Activated naive CD4-positive, alpha-beta T cell treated with anti-CD3 and anti-CD28 coated beads, Interleukin-2, amount 50 U/mL, for 16 hours (primary cell): ENCODE measurements around the gene DAPK3.
"Not testable (repeated sequence)": the region's sequence is repeated elsewhere in the genome, so short reads cannot be mapped to it uniquely, and the experiment has no call there.

ENCODE experiments used
- DNase-seq: peaks from one replicate; pipeline ENCODE4 v3.0.0-alpha.2; 2020

The DAPK3 gene

DNA sequence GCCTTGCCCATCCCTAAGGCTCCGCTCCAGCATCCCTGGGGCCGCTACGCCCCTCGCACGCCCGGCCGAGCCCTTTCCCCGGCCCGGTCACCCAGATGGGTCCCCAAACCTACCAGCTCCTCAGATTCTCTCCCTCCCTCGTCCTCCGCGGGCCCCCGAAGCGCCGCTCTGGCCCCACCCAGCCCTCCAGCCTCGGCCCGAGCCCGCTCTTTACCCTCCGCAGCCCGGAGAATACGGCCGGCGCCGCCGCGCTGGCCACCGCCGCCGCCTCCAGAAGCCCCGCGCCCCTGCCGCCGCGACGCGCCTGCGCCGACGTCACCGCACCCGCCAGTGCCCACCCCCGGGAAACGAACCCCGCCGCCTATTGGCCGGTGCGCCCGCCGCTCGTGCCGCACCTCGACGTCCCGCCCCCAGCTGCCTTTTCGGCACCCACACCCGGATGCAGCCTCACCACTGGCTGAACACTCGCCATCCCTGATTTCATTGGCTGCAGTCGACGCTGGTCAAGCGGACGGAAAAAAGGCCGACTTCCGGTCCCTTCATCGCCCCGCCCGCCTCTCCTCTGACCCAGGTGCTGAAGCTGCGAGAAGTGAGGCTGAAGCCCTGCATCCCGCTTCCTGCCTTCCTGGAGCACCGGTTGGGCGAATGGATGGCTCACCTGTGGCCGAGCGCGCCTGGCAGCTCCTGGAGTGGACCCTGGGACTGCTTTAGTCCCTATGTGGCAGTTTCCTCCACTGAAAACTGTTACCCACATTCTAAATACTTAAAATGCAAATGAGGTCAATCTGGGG, at the start of gene DAPK3:
Gene DAPK3 (minus strand): TSS at position 292 of the 791 bp plus-strand sequence. CDS start 1,364 bp downstream, outside the sequence.
- DNase-seq, result peak; percentile 92

DNA sequence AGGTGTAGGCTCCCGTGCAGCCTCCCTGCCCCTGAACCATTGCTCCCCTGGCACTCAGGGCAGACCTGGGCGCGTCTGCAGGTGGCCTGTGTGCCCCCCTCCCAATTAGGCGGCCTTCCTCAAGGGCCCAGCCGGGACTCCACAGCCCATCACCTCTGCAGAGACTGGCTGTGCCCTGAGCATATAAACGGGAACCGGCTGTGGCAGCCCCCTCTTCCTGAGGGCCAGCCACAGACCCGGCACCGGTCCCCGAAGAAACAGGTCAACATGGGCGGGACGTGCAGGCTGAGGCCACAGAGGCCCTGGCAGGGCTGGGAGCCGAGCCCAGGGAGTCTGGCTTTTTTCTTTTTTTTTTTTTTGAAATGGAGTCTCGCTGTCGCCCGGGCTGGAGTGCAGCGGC, 48.7 kb upstream of the DAPK3 start:
- DNase-seq, result no peak

DNA sequence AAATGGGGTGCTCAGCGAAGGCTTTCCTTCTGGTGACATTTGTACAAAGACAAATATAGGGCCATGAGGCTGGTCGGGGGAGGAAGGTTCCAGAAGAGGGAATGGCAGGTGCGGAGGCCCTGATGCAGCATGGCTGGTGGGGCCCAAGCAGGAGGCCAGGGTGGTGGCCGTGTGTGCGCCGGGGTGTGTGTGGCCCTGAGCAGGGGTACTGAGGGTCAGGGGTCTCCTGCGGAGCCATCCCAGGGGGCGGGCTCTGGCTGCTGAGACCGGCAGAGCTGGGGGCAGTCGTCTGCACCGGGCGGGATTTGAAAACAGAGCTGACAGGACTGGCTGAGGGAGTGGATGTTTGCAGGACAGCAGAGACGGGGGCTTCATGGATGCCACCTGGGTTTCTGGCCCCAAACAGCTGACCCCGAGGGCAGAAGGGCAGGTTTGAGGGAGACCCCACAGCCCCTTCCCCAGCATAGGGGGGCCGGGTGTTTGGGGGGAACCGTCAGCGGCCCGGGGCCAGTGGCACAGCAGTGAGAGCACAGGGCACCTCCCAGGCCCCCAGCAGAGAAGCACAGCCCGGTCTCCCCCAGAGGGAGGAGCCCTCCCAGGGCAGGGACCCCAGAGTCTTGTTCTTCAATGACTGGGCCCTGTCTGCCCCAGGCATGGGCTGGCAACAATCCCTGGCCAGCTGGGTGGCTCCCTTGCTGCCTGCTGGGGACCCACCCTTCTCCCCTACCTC, 48.0 kb upstream of the DAPK3 start:
- DNase-seq, result no peak

DNA sequence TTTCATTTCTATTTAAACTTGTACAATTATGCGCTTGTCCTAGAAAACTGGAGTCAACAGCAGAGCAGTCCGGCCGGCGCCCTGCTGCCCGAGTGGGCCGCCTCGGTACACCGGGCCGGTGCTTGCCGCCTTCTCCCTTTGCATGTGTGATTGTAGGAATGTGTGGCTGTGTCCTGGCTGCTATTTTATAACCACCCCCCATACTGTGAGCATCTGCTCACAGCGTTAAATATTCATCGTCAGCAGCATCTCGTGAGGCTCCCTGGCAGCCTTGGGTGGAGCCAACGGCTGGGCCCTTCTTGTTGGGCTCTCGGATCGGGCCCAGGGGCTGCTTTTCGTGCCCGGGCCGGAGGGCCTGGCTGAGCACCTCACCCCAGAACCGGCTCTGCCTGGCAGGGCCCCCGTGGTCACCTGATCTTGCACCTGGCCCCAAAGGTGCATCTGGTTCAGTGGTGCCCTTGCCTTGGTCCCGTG, 47.3 kb upstream of the DAPK3 start:
- no peak for DNase-seq

DNA sequence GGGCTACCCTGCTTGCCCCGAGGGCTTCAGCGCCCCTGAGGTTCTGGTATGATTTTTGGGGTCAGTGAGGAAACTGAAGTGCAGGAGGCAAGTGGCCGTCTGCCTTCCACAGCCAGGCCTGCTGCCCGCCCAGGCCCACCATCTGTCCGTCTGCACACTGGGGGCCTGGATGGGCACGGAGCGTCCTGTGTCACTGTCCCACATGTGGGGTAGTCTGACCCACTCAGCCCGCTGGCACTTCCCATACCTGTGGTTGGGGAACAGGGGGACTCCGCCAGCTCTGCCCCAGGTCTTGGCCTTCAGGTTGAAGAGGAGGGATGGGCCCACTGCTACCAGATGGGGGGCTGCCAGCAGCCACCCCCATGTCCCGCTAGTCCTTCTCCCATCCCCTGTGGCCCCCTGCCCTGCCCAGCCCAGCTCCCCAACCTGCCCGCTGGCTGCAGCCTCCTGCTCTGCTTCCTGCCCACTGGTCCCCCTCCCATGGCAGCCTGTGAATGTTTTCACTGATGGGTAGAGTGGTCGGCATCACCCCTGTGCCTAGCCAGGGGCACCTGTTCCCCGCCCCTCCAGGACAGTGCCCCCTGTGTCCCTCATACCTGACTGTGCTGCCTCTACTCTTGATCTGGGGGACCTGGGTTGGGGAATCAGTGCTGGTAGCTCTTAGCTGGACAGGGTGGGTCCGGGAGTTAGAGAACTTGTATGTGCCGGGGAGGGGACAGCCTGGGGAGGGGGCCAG, 46.2 kb upstream of the DAPK3 start:
- no peak for DNase-seq

DNA sequence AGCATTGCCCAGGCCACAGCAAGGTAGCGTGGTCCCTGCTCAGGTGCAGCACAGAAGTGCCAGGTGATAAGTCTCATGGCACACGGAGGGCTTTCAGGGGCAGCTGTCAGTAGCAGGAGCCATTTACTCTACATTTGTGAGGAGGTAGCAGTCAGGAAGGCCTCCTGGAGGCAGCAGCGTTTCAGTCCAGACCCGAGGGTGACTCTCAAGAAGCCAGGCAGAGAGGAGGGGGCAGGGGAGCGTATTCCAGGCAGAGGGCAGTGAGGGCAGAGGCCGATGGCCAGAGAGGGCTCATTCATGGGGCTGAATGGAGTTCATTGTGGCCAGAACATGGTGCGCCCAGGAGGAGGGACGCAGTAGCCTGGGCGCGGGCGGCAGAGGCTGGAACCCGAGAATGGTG, 45.6 kb upstream of the DAPK3 start:
- no peak for DNase-seq

DNA sequence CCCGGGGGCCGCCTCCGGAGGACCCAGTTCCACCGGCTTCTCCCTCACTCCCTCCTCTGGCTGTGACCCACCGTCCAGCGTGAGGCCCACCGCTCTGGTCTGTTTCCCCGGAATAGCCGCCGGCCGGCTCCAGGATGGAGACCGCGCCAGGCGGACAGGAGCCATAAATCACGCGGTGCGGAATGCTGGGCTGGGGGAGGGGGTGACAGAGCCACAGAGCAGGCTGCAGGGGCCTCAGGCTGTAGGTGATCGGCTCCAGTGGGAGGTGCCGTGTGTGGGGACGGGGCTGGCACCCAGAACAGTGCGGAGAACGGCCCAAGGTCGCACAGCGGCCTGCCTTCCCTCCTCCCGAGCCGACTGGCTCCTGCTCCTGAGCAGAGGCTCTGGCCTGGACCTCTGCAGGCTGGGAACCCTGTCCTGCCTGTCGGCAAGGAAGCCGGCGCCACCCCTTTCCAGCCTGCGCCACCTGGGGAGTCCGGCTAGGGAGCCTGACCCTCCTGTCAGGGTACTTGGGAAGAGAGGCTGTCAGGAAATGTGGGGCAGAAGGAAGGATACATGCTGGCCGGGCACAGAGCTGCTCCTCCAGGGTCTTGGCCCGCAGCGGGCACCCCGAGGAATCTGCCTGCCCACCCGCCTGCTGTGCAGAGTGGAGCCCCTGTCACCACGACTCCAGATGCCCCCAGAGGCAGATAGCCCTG, 45.0 kb upstream of the DAPK3 start:
- DNase-seq, result no peak

DNA sequence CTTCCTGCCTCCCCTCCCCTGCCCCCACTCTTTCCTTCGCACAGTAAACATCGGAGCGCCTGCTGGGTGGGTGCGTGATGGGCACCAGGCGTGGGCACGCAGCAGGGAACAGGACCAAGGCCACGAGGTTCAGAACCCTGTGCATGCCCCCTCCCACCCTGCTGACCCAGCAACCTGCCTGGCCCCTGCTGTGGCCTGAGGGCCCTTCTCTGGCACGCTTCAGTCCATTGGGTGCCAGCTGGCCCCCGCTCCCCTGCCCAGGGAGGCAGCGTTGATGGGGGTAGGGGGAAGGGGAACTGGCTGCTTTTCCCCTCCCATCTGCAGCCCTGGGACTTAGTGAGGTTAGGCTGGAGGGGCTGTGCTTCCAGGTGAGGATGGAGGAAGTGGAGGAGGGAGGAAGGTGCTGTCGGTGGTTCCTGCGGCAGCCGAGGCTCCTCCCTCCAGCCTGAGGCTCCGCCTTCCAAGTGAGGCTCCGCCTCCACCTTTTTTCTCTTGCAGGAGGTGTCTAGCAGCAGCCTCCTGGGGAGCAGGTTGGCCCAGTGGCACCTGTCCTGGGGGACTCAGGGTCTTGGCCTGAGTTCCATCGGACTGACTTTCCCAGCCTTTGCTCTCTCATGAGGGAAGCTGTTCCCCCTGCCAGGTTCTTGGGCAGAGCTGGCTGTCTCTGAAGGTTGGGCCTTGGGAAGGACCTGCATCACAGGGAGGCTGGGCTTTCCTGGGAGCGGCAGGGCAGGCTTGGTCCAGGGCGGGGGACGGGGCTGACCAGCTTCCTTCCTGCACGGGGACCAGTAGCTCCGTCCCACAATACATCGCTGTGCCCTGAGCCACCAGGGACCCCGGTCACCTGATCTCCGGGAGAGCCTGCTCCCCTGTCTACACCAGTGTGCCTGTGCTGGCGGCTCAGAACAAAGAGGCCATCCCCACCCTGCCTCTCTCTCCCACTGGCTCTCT, 43.9 kb upstream of the DAPK3 start:
- DNase-seq, result peak; percentile 45

DNA sequence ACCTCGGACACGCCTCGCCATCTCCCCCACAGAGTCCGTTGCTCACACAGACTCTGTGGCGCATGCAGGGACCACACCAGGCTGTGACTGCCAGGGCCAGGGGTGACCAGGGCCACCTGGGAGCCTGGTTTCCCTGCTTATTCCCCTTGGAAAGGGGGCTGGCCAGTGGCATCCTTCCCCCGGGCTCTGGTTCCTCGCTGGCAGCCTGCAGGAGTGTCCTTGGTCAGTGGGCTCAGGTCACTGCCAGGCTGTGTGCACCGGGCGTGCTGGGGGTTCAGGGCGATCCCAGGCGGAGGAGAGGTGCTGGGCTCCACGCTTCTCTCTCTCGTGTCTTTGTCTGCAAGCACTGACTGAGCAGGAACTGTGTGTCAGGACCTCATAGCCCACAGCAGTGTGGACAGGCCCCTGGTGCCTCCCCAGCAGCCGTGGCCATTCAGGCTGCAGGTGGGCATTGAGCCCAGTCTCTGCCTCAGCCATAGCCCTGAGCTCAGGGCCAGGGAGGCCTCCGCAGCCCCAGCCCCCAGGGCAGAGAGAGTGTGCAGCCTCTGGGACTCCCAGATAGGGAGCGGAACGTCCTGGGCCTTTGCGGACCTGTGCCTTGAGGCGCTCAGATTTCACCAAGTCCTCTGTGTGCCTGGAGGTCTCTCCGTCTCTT, 43.1 kb upstream of the DAPK3 start:
- DNase-seq, result no peak

DNA sequence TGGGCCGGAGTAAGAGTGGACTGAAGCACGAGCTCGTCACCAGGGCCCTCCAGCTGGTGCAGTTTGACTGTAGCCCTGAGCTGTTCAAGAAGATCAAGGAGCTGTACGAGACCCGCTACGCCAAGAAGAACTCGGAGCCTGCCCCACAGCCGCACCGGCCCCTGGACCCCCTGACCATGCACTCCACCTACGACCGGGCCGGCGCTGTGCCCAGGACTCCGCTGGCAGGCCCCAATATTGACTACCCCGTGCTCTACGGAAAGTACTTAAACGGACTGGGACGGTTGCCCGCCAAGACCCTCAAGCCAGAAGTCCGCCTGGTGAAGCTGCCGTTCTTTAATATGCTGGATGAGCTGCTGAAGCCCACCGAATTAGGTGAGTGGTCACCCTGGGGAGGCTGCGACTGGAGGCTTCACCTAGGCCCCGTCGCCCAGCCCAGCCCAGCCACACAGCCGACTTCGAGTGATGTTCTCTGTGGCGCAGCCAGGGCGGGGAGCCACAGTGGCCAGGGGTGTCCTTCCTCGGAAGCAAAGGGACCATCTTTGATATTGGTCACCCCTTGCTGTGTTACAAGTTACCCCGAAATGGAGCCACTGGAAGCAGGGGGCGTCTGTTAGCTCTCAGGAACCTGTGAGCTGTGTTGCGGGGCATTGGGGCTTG, 42.2 kb upstream of the DAPK3 start:
- DNase-seq, result no peak

DNA sequence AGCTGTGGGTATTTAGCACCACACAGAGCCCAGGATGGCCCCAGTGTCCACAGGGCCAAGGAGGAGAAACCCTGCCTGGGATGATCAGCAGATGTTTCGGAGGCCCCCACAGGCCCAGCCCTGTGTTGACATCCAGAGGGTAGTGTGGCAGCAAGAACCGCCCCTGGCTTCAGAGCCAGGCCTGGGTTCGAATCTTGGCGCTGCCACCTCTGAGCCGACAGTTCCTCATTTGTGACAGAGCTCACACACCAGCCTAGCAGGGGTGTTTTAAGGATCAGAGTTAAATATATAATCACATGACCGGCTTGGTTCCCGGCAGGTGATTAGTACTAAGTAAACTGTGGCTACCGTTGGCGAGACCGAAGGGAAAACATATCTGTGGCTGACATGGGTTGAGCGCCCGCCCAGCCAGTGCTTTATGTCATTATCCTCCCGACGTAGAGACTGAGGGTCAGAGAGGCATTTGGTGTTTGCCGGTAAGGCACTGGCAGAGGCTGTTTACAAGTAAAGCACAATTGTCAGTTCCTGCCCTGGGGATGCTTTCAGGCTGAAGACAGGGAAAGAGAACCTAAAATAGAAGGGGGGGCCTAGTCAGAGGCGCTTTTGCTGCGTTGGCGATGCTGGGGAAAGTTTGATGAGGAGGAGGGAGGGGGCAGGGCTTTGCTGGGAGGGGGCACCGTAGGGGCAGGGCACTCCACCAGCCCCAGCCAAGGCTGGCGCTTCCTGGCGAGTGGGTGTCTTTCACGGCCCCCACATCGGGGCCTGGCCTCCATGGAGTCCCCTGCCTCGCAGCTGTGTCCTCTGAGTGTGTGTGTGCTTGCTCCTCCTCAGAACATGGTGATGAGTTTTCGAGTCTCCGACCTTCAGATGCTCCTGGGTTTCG, 41.4 kb upstream of the DAPK3 start:
- DNase-seq, result no peak

DNA sequence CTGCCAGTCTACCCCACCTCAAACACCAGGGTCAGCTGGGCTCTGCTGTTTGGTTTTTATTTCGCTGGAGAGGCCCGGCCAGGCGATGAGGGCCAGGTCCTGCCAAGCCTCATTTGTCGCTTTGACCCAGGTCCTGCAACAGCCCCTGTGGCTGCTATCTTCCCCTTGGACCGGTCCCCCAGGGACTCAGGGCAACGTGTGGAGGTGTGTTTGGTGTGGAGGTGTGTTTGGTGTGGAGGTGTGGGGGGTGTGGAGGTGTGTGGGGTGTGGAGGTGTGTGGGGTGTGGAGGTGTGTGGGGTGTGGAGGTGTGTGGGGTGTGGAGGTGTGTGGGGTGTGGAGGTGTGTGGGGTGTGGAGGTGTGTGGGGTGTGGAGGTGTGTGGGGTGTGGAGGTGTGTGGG, 40.5 kb upstream of the DAPK3 start:
- DNase-seq, result not testable (repeated sequence)

DNA sequence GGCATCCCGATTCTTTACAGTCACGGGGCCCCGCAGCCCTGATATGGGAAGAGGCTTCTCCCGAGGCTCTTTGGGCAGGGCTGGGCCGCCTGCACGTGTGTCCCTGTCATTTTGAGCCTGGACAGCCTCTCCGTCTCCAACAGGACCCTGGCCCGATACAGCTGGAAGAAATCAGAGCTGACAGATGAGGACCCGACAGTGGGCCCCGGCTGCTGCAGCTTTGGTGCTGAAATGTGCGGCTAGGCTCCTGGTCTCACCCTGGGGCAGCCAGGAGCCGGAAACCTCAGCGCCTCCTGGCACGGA, 39.9 kb upstream of the DAPK3 start:
- no peak for DNase-seq

DNA sequence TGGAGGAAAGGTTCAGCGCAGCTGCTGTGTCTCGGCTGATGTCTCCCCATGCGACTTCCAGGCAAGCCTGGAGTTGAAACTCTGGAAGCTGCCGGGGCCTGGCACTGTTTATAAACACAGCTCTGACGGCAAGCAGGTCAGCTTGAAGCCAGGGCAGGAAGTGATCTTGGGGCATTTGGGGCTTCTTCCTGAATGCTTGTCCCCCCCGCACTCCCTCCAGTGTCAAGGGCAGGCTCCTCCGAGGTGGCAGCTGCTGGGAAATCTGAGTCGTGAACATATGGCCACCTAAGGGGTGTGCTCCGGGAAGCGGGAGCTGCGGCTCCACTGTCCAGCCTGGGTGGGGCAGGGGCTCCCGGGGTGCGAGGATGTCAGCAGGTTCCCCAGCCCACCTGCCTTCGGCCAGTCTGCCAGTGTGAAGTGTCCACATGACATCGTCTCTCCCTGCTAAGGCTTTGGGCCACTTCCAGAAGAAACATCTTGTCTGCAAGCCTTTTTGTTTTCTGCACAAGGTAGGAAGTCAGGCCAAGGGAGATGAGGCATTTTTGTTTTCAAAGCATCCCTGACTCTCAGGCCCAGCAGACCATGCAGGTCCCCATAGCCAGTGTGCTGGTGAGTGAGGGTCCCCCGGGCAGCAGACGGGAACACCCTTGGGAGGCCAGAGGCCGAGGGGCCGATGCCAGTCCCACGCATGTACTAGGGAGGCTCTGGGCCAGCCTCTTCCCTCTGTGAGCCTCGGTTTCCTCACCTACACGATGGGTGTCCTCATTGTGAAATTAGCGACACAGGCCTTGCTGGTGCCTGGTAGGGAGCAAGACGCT, 39.3 kb upstream of the DAPK3 start:
- no peak for DNase-seq

DNA sequence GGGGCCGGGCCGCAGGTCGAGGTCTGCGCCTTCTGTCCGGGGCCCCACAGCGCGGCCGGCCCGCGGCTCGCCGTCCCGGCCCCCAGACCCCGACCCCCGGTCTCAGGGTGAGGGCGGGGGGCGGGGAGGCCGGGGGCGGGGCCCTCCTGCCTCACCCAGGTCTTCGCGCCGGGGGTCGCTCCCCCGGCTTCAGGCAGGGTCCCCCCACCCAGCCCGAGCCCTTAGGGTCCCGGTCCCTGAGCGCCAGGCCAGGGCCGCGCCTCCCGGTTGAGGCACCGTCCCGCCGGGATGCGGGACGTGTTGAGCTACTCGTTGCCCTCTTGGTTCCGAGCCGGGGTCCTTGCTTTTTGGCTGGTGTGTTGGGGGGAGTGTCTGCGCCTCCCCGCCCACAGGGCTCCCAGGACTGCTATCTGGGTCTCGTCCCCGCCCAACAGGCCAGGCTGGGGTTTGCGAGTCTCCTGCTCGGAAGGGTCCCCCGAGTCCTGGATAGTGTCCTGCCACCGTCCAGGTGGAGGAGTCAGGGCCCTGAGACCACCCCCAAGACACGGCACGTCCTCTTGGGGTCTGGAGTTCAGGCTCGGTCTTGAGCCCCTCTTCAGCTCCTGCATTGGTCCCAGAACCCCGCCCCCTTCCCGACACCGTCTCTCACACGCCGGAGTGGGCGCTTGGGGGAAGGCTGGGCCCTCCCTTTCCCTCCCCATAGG, 37.1 kb upstream of the DAPK3 start:
- DNase-seq, result no peak

DNA sequence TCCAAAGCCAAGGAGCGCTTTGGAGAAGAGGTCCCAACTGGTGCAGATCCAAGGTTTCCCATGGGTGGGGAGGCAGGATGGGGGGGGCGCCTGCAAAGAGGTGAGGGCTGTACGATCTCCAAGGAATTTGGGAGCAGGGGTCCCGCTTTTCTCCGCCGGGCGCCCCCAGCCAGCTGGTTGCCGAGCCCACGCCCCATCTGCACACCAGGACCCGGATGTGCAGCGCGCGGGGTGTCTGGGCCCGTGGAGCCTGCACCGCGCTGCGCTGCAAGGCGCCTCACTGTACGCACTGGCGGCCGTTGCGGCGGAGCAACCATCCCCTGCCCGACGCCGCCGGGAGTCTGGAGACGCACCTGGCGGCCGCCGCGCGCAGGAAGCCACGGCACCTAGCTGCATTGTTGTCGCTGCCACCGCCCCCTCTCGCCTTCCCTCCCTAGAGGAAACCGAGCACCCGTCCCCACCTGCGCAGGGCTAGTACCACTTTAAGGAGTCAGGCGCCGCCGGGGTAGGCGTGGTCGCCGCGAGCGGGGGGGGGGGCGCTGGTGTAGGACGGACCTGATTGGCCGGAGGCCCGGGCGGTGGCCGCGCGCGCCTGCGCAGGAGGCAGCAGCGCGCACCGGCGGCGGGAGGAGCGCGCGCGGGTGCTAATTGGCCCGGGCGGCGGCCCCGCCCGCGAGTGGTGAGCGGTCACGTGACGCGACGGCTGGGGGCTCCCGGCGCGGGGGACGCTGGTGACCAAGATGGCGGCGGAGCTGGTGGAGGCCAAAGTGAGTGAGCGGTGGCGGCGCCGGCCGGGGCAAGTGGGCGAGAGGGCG, 36.3 kb upstream of the DAPK3 start, which contains the start of gene PIAS4:
Gene PIAS4 (plus strand): TSS at position 716 of the 815 bp plus-strand sequence. CDS start 25 bp downstream, at position 741.
- peak; percentile 96 for DNase-seq

DNA sequence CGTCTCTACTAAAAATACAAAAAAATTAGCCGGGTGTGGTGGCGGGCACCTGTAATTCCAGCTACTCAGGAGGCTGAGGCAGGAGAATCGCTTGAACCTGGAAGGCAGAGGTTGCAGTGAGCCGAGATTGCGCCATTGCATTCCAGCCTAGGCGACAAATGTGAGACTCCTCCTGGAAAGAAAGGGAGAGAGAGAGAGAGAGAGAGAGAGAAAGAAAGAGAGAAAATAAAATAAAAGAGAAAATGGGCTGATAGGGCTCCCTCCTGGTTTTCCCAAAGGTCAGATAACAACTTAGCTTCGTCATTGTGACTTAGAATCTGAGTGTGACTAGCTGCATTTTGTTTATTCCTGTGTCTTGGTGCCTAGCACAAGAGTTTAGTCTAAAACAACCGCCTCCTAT, 34.5 kb upstream of the DAPK3 start:
- not testable (repeated sequence) for DNase-seq
